Measurements from ENCODE around the gene EIF4E.

- no peak for TF ChIP-seq CTCF (IDR thresholded peaks at IDR 0.05 in 4 of 5, conservative IDR thresholded peaks at IDR 0.05 in 1 of 5)
- TF ChIP-seq POLR2A (IDR thresholded peaks at IDR 0.05), result no peak
Observed at GRCh38 chr4:98899277-98899676, 29.7 kb downstream of the EIF4E start.

All from gastrocnemius medialis (tissue), 4 donors.